ENCODE data around the gene ATP6V1C2.
"Not testable (repeated sequence)": the region's sequence is repeated elsewhere in the genome, so short reads cannot be mapped to it uniquely, and the experiment has no call there.

The ATP6V1C2 gene

DNA sequence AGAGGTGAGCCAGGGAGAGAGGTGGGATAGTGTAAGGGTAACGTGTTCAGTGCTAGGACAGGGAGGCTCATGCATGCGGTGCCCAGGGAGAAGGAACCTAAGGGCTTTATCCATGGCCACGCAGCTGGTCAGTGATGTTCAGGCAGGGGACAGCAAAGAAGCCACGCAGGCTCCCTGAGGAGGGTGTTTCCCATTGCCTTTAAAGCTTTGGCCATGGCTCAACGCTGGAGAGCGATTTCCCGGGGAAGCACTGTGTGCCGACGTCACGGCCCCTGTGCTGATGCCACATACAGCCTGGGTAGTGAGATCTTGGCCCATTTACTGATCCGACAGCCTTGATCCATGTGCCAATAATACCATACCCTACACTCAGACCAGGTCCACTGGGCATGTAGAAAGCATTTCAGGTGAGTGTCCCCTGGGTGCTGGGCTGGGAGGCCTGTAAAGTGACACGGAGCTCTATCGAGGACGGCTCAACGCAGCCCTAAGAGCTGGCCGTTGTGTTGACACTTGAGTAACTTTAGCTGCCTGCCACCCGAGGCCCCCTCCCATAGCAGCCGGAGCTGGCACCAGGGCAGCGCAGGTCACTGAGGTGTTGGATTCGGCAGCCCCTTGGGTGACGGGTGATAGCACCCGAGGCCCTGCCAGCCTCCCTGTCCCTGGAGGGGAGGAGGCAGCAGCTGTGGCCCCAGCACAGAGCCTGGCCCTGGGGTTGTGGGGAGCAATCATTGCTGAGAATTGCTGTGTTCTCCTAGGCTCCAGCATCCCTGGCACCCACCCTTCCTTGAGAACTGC, 49.7 kb downstream of the ATP6V1C2 start:
- DNase-seq, result no peak

DNA sequence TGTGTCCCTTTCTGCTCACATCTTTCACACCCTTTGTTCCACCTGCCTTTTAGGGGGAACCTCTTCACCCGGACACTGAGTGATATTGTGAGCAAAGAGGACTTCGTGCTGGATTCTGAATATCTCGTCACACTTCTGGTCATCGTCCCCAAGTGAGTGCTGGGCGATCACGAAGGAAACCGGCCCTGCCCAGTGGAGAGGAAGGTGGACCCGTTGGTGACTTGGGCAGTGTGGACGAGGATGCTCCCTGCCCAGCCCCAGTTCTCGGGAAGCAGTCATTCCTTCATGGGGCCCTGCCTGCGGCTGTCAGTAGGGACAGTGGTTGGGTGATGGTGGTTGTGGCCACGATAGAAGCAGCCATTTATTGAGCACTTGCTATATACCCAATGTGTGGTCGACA, 50.4 kb downstream of the ATP6V1C2 start:
- DNase-seq, result no peak

DNA sequence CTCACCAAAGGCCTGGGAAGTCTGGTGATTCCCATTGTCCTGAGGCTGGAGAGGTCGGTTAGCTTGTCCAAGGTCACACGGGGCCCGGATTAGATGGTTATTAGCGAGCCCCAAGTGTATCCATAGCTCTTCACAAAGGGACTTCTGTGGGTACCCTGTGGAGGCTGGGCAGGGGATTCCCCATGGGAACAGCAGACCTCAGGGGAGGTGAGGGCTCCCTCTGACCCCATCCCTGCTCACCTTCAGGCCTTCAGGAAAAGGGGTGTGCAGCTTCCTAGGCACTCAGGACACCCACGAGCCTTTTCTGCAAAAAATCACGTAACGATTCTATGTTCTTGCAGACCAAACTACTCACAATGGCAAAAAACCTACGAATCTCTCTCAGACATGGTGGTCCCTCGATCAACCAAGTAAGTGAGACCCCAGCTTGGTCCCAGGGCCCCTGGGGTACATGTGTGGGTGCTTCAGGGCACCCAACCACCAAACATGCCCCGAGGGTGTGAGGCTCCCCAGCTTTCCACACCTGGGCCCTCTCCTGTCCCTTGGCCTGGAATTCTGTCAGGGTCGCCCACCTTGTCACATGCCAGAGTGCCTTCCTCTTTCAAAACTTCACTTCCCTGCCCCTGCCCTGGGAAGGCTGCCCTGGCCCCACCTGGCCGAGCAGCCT, 50.9 kb downstream of the ATP6V1C2 start:
- no peak for DNase-seq

DNA sequence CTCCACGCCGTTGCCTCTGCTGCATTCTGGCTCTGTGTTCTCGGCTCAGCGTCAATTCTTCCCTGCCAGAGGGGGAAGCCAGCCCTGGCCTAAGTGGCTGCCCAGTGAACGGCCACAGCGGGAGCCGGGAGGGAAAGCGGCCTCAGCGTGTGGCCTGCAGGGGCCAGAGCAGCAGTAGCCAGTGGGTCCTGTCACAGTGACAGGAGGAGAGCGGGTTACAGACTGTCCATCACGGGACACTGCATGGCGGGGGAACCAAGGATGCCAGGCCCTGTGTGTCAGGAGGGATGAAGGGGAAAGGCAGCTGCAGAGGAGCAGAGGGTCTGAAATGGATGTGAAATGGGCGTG, 51.4 kb downstream of the ATP6V1C2 start:
- DNase-seq, result no peak

- no peak for DNase-seq
Measured at GRCh38 chr2:10773821-10774341, 52.5 kb downstream of the ATP6V1C2 start.

GRCh38 chr2:10774394-10774793, 53.0 kb downstream of the ATP6V1C2 start:
- no peak for DNase-seq

DNA sequence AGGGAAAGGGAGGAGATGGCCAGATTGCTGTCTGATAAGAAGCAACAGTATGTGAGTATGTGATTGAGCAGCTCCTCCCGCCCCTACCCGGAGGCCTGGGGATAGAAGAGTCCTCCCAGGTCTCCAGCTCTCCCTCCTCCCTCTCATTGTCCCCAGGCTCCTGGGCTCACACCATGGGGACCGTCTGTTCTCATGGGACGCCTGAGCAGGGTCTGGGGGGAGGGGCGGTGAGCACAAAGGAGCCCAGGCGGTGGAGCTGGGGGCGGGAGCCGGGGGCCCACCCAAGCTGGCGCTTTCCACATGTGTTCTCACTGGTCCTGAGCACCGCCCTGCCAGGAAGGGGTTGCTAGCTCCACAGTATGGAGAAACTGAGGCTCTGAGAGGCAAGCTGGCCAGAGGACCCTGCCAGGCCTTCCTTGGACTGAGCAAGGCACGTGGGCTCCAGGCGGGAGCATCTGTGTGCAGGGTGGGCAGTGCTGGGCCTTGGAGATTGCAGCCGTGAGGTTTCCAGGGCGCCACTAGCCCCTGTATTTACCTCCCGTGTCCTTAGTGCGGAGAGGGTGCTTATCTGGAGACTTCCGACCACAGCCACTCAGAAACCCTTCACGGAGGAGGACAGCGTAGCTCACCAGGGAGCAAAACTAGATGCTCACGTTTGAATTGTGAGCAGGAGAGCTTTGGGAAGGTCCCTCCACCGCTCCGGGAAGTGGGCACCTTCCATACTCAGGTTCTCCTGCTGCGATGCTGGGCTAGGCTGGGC, 53.8 kb downstream of the ATP6V1C2 start:
- no peak for DNase-seq

GRCh38 chr2:10775831-10776230, 54.4 kb downstream of the ATP6V1C2 start:
- no peak for DNase-seq

DNA sequence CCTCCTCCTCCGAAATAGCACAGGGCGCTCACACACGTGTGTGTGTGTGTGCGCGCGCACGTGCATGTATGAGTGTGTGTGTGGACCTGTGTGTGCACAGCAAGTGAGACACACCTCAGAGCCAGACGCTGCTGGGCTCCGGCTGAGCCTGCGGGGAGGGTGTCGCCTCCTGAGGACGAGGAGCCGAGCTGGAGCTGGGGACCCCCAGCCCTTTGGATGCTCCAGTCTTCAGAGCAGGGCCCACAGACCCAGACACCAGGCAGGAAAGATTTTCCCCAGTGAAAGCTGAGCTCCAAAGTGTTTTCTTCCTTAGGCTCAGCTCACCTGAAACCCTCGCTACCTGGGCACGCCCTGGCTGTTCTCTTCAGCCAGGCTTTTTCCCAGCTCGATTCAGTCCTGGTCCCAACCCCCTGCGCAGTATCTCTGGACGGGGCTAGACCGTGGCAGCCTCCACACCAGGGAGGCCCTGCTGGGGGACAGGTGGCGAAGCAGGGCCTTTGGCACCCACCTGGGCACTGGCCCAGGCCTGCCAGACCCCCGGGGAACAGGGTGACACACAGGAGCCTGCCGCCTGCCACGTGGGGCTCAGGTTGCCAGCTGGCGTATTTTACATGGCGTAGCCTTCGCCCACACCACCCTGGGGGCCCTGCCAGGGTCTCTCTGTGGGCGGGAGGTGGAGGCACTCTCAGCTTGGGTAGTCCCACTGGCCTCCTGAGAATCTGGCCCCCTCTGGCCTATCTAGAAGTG, 55.0 kb downstream of the ATP6V1C2 start:
- no peak for DNase-seq

DNA sequence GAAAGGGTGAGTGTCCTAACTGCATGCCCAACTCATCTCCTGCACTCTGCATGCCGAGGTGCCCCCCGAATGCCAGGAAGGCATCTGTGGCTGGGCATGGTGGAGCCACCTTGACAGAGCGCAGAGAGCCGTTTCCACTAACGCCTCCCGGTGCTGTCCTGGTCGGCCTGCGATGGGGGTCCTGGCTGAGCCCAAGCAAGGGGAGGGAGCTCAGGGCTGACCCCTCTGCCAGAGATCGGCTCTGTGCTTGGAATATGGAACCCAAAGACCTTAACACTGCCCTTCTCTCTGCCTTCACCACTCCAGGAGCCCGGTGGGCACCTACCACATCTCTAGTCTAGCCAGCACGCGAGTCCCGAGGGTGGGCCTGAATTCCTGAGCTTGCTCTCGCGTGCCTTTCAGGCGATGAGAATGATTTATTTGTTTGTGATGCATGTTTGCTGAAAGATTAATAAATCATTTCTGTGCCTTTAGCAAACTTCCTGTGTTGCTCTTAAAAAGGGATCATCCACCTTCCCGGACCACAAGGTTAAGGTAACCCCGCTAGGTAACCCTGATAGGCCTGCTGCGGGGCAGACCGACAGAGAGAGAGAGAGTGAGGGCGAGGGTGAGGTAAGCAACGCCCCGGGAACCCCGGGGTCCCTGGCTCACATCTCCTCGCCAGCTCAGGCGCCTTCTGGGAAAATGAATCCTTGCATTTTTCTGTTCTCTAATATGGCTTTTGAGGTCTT, 55.8 kb downstream of the ATP6V1C2 start:
- DNase-seq, result no peak

DNA sequence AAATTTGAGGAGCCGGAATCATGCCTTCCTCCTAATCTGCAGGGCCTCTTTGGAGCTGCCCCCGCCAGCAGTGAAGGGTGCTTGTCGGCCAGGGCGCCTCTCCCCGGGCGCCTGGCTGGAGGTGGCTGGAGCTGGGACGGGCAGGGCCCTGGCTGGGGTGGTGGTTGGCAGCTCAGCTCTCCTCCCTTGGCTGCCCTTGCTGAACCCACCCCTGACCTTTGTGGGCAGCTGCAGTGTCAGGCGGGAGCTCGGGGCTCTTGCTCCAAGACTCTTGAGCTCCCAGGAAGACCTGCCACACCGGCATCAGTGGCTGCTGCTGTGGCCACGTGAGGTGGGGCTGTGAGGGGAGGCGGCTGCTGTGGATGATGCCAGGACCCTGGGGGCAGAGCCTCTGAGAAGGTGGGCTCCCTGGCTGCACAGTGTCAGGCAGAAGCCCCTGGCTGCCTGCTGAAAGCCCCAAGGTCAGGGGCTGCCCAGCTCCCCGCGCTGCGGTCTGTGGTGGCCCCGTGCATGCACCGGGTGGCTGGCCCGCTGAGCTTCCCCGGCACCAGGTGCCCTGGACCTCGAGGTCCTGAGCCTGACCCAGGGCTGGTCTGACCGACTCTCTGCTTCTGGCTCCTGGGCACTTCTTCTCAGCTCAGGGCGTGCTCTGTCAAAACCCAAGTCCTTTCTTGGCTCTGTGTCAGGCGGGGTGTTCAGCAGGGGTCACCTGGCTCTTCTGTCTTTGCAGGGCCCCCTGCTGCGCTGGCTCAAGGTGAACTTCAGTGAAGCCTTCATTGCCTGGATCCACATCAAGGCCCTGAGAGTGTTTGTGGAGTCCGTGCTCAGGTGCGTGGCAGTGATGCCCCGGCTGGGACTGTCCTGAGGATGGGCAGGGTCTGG, 56.7 kb downstream of the ATP6V1C2 start:
- DNase-seq, result no peak

GRCh38 chr2:10778724-10779115, 57.3 kb downstream of the ATP6V1C2 start:
- no peak for DNase-seq

DNA sequence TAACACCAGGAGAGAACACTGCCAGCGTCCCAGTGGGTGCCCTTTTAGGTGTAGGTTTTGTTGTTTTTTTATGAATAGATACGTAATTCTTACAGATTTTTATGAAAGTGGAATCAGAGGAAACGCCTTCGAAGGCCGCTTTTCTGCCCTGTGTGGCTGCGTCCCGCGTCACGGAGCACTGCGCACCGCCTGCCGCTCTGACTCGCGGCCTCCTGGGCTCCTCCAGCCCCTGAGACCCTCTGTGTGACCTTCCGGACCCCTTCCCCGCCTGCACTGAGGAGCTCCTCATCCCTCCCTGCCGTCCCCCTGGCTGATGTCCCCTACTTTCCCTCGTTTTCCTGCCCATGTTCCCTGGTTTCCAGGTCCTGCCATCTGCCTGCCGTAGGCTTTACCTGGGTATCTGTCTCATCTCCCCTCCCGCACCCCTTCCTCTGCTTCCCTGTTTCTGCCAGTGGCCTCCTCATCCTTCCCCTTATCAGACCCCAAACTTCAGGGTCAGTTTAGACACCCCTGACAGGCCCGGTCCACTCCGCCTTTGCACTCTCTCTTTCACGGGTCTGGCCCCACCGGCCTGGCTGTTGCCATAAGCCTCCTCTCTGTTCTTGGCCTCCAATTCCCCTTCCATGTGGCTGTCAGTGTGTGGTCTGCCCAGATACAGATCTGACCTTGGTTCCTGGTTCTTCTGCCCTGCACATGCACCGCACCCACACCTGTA, 58.5 kb downstream of the ATP6V1C2 start:
- DNase-seq, result no peak

- no peak for DNase-seq
Measured at GRCh38 chr2:10780491-10780820, 59.0 kb downstream of the ATP6V1C2 start.

- not testable (repeated sequence) for DNase-seq
Measured at GRCh38 chr2:10780821-10781220, 59.4 kb downstream of the ATP6V1C2 start.

GRCh38 chr2:10781746-10782145, 60.3 kb downstream of the ATP6V1C2 start:
- no peak for DNase-seq

DNA sequence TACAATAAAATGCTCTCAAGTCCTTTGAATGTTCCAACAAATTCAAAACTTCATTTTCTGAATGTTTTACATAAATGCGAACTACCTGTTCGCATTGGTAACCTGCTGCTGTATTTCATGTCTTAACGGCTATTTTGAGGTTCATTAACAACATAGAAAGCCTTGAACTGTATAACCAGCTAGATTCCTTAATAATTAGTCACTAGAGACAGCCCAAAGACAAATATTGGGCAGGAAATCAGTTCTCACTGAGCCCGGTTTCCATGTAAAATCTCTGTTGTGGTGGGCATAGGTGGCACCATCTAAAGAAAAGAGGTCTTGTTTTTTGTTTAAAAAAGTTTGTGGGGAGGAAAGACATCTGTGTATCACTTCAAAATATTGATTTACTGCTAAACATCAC, 62.0 kb downstream of the ATP6V1C2 start:
- DNase-seq, result no peak

GRCh38 chr2:10784719-10785118, 63.3 kb downstream of the ATP6V1C2 start:
- DNase-seq, result no peak

- DNase-seq, result no peak
Measured at GRCh38 chr2:10785260-10785659, 63.8 kb downstream of the ATP6V1C2 start.

DNA sequence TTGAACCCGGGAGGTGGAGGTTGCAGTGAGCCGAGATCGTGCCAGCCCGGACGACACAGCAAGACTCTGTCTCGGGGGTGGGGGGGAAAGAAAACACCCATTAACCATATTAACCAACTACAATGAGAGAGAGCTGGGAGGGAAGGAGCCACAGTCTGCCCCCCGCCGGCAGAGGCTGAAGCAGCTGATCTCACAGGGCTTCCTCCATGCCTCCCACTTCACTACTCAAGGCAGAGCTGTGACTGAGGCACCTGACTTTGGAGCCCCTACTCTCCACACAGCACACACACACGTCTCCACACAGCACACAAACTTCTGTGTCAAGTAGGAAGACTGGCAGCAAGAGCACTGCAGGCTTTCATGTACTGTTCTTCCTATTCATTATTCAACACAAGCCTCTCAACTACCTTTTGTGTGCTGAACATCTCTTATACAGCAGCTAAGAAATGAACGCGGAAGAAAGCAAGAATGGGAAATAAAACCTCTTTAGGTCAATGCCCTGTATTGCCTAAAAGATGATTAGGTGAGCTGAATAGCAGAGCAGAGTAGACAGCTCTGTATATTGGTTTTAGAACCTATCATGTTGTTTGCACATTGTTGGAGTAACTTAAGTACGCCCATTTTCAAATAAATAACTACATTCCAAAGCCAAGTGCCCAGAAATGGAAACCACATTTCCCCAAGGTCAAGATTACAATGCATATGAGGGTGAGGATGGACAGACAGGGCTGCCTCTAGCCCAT, 65.0 kb downstream of the ATP6V1C2 start:
- no peak for DNase-seq

Data from CD4-positive, alpha-beta T cell treated with Interferon alpha-2 for 1 hour (primary cell).